Fibroblast of lung (primary cell): ENCODE data around the gene ZNF646.

ENCODE experiments used
- CTCF ChIP-seq, 2 donors: IDR thresholded peaks in 1 of 2; conservative IDR thresholded peaks in 1 of 2; 1 replicate in 1 of 2; 2 replicates in 1 of 2; pipeline ENCODE4 v1.5.1; 2011 to 2012; ENCODE audit warnings: low read length in 2 of 2, control low read depth in 1 of 2, inconsistent platforms in 1 of 2, low read depth in 1 of 2, mild to moderate bottlenecking in 1 of 2
- EZH2 ChIP-seq: IDR thresholded peaks from 2 replicates; pipeline ENCODE4 v1.5.1; 2012; ENCODE audit warnings: low read length, control low read depth, mild to moderate bottlenecking; ENCODE audit errors: missing control alignments

GRCh38 chr16:31087971-31088370, 13.7 kb downstream of the ZNF646 start:
- TF ChIP-seq CTCF (conservative IDR thresholded peaks at IDR 0.05 in 1 of 2, IDR thresholded peaks at IDR 0.05 in 1 of 2; ENCODE audit: low read depth in 1 of 2, low read length in 2 of 2) (no peak), EZH2 (no peak)
